Prostate gland (tissue), 2 donors: ENCODE data around the gene TSFM. TPM values are rescaled to one million over a fixed set of nuclear protein-coding genes. Genes with fewer than 3 reads are reported as not detected.
A peak's percentile ranks its signal among the peaks of the same experiment; 100 is the strongest.

Experiments
- DNase-seq: peaks from one replicate; pipeline ENCODE4 v3.0.0-alpha.2; 2019; ENCODE audit warnings: low spot score
- H3K27ac ChIP-seq, 2 donors: fragments of 200-600 bp; sonication (generic); 2 replicates each; pipeline ENCODE4 v1.5.1; 2017 to 2019
- H3K27me3 ChIP-seq: fragments of 200-600 bp; sonication (generic); replicated peaks from 2 replicates; pipeline ENCODE4 v1.5.1; 2019; ENCODE audit not compliant: insufficient read depth
- H3K36me3 ChIP-seq, 2 donors: fragments of 200-600 bp; sonication (generic); 1 replicate in 1 of 2; 2 replicates in 1 of 2; pipeline versions ENCODE4 v1.5.1 to v1.8.1; 2017 to 2019
- H3K4me1 ChIP-seq: fragments of 200-600 bp; sonication (generic); replicated peaks from 2 replicates; pipeline ENCODE4 v1.5.1; 2019
- H3K4me3 ChIP-seq, 2 donors: fragments of 200-600 bp; sonication (generic); 2 replicates each; pipeline ENCODE4 v1.5.1; 2017 to 2019
- H3K9me3 ChIP-seq: fragments of 200-600 bp; sonication (generic); 2 replicates; pipeline ENCODE4 v1.5.1; 2017
- CTCF ChIP-seq, 4 experiments: fragments of 200-600 bp in 2 of 4; fragments of 450-650 bp in 2 of 4; sonication (generic) in 2 of 4; IDR thresholded peaks; 1 replicate in 3 of 4; 2 replicates in 1 of 4; pipeline ENCODE4 v1.5.1; 2016 to 2019; ENCODE audit warnings: antibody characterized with exemption in 4 of 4, mild to moderate bottlenecking in 2 of 4, moderate library complexity in 2 of 4
- POLR2A ChIP-seq: fragments of 450-650 bp; IDR thresholded peaks from one replicate; pipeline ENCODE4 v1.6.1; 2016; ENCODE audit warnings: antibody characterized with exemption, mild to moderate bottlenecking
- POLR2AphosphoS5 ChIP-seq: sonication (generic); formaldehyde crosslinking; IDR thresholded peaks from one replicate; pipeline ENCODE4 v1.6.1; 2017; ENCODE audit warnings: antibody characterized with exemption
- WGBS: methylation state at CpG from one replicate; pipeline ENCODE4 v1.1.5; 2018; 5-methylcytosine and 5-hydroxymethylcytosine counted together
- intact Hi-C: fragments of 100-400 bp; cut with DNase I; formaldehyde crosslinking; loops from one replicate; pipeline ENCODE4 v1.14.2; 2022
- total RNA-seq, 2 donors: library from RNA; depleted of rRNA; stranded (reverse); fragments of >200 nt; gene quantifications; one replicate each; pipeline ENCODE4 v1.1.0, GENCODE V29; 2016

TSFM gene
- total RNA-seq, 2 donors from 2014 or later, result 24.3 to 39.6 TPM

GRCh38 chr12:57765698-57766463, 16.7 kb upstream of the TSFM start:
- TF ChIP-seq POLR2AphosphoS5, result no peak
- TF ChIP-seq CTCF (IDR thresholded peaks at IDR 0.05), result no peak
- no peak for TF ChIP-seq POLR2A
- no peak for DNase-seq
- Histone ChIP-seq H3K4me3 (peak overlapping the region in 1 of 2 donors; percentile 16), H3K27ac (no peak overlapping the region), H3K9me3 (no peaks in the 10 kb centered on the region), H3K27me3 (no peaks in the 10 kb centered on the region), H3K4me1 (peaks cover 19% of the 10 kb centered on the region), H3K36me3 (no peaks in the 10 kb centered on the region)
- 6% methylated on average over 40 of the region's 40 CpGs for WGBS
- intact Hi-C loops, result no loop called here

- H3K27me3 ChIP-seq, result no peaks in the 10 kb centered on the region
- peak within 1 kb of the TSS in 1 of 2 donors; percentile 16 for H3K4me3 ChIP-seq
- 6% methylated on average over 36 of the region's 38 CpGs for WGBS
- DNase-seq, result no peak
- no peak within 1 kb of the TSS for H3K27ac ChIP-seq
- TF ChIP-seq CTCF (IDR thresholded peaks at IDR 0.05), result no peak
- TF ChIP-seq POLR2AphosphoS5, result no peak
- no peak for TF ChIP-seq POLR2A
- H3K9me3 ChIP-seq, result no peaks in the 10 kb centered on the region
- no peaks in the 10 kb centered on the region for H3K36me3 ChIP-seq
- intact Hi-C loops, result no loop called here
- H3K4me1 ChIP-seq, result peaks cover 24% of the 10 kb centered on the region
Measured at GRCh38 chr12:57766464-57767304, 15.9 kb upstream of the TSFM start, which contains the start of gene CYP27B1. CYP27B1 (minus strand) TSS chr12:57767078; CDS start chr12:57767041, 37 bp downstream.

GRCh38 chr12:57767305-57767698, 15.3 kb upstream of the TSFM start:
- H3K27me3 ChIP-seq, result no peaks in the 10 kb centered on the region
- H3K4me3 ChIP-seq, result no peak overlapping the region
- DNase-seq, result no peak
- intact Hi-C loops, result no loop called here
- H3K36me3 ChIP-seq, result no peaks in the 10 kb centered on the region
- H3K27ac ChIP-seq, result no peak overlapping the region
- TF ChIP-seq POLR2AphosphoS5 (no peak), POLR2A (no peak), CTCF (IDR thresholded peaks at IDR 0.05) (no peak)
- no peaks in the 10 kb centered on the region for H3K9me3 ChIP-seq
- peaks cover 24% of the 10 kb centered on the region for H3K4me1 ChIP-seq

GRCh38 chr12:57767876-57768275, 14.7 kb upstream of the TSFM start:
- no peak for DNase-seq
- intact Hi-C loops, result no loop called here
- H3K27ac ChIP-seq, result no peak overlapping the region
- H3K4me3 ChIP-seq, result no peak overlapping the region
- H3K4me1 ChIP-seq, result peaks cover 24% of the 10 kb centered on the region
- no peaks in the 10 kb centered on the region for H3K36me3 ChIP-seq
- H3K9me3 ChIP-seq, result no peaks in the 10 kb centered on the region
- no peak for TF ChIP-seq POLR2AphosphoS5
- TF ChIP-seq POLR2A, result no peak
- WGBS, result 100% methylated on average over 3 of the region's 3 CpGs
- no peaks in the 10 kb centered on the region for H3K27me3 ChIP-seq

- intact Hi-C loops, result no loop called here
- peaks cover 24% of the 10 kb centered on the region for H3K4me1 ChIP-seq
- H3K27me3 ChIP-seq, result no peaks in the 10 kb centered on the region
- no peak overlapping the region for H3K27ac ChIP-seq
- H3K4me3 ChIP-seq, result no peak overlapping the region
- DNase-seq, result no peak
- H3K36me3 ChIP-seq, result no peaks in the 10 kb centered on the region
- H3K9me3 ChIP-seq, result no peaks in the 10 kb centered on the region
- 93% methylated on average over 11 of the region's 11 CpGs for WGBS
- TF ChIP-seq POLR2A (no peak), POLR2AphosphoS5 (no peak), CTCF (IDR thresholded peaks at IDR 0.05) (no peak)
Measured at GRCh38 chr12:57769594-57769993, 13.0 kb upstream of the TSFM start.
